B cell (primary cell): ENCODE measurements around the gene CDC42BPA.

Experiments used
- EZH2 ChIP-seq: IDR thresholded peaks from 2 replicates; pipeline ENCODE4 v1.6.1; 2012; ENCODE audit warnings: borderline replicate concordance, low read depth, mild to moderate bottlenecking, moderate library complexity, low read length; ENCODE audit not compliant: insufficient read depth, poor library complexity, severe bottlenecking
- TF ChIP-seq, protein P1 (sequence below): fragments of 200-600 bp; IDR thresholded peaks from one replicate; pipeline ENCODE4 v1.8.0; 2022; ENCODE audit warnings: antibody characterized with exemption, mild to moderate bottlenecking

DNA sequence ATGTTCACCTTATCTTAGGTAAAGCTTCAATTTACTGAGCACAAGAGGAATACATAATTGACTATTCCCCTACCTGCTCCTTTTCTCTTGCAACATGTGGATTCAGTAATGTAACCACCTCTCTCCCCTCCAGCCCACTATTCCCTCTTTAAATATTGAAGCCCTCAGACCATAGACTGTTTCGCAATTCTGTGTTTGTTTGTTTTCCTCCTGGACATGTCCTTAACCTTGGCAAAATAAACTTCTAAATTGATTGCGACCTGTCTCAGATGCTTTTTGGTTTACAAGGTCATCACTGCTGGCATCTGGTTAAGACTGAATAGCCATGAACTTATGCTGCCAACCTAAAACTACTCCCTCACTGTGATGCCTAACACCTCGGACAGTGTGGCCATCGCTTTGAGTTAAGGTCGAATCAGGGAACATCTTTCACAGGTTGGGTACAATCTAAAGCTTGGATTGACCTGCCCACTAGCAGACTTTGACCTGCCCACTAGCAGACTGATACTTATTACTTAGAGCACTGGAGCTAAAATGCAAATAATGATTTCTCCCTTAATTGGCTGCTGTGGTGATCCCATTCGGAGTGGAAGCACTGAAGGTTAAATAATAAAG, 10.2 kb upstream of the CDC42BPA start:
- TF ChIP-seq, protein P1, sequence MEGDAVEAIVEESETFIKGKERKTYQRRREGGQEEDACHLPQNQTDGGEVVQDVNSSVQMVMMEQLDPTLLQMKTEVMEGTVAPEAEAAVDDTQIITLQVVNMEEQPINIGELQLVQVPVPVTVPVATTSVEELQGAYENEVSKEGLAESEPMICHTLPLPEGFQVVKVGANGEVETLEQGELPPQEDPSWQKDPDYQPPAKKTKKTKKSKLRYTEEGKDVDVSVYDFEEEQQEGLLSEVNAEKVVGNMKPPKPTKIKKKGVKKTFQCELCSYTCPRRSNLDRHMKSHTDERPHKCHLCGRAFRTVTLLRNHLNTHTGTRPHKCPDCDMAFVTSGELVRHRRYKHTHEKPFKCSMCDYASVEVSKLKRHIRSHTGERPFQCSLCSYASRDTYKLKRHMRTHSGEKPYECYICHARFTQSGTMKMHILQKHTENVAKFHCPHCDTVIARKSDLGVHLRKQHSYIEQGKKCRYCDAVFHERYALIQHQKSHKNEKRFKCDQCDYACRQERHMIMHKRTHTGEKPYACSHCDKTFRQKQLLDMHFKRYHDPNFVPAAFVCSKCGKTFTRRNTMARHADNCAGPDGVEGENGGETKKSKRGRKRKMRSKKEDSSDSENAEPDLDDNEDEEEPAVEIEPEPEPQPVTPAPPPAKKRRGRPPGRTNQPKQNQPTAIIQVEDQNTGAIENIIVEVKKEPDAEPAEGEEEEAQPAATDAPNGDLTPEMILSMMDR = no peak
- TF ChIP-seq EZH2 = no peak
